C4-2B (cell line): Measurements from ENCODE around the gene LATS2.

ENCODE experiments used
- H3K27ac ChIP-seq: fragments of 450-650 bp; 2 replicates; pipeline ENCODE4 v1.5.1; 2017
- ZFX ChIP-seq: fragments of 450-650 bp; IDR thresholded peaks from 2 replicates; pipeline ENCODE4 v1.6.1; 2017
- TF ChIP-seq, protein P1 (sequence below): fragments of 450-650 bp; conservative IDR thresholded peaks from 2 replicates; pipeline ENCODE4 v1.5.1; 2017; ENCODE audit warnings: mild to moderate bottlenecking

Gene LATS2

DNA sequence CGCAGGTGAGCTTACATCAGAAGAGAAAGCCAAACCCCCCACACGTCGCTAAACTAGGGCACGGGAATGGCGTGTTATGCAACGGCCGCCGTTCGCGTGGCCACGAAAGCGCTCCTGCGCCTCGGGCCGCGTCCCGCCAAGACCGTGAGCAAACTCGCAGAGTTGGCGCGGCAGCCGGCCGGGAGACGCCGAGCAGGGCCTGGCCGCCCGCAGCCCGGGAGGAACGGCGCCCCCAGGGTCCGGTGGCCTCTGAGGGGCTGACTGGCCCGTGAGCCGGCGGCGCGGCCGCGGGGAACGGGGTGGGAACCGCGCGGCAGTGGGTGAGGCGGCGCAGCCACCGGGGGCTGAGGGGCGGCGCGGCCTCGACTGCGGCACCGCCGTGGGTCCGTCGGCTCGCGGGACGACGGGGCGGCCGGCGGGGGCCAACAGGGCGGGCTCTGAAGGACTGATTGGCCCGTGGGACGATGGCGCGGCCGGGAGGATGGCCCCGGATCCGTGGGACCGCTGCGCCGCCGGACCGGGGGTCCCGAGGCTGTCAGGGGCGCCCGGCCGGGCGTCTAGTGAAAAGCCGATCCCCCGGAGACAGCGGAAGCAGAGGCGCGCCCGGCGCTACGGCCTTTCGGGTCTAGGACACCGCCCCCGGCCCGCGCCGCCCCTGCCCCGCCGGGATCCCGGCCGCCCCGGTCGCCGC is 903 bp downstream of the LATS2 start:
- H3K27ac ChIP-seq: peak overlapping the region; percentile 83
- TF ChIP-seq, protein P1, sequence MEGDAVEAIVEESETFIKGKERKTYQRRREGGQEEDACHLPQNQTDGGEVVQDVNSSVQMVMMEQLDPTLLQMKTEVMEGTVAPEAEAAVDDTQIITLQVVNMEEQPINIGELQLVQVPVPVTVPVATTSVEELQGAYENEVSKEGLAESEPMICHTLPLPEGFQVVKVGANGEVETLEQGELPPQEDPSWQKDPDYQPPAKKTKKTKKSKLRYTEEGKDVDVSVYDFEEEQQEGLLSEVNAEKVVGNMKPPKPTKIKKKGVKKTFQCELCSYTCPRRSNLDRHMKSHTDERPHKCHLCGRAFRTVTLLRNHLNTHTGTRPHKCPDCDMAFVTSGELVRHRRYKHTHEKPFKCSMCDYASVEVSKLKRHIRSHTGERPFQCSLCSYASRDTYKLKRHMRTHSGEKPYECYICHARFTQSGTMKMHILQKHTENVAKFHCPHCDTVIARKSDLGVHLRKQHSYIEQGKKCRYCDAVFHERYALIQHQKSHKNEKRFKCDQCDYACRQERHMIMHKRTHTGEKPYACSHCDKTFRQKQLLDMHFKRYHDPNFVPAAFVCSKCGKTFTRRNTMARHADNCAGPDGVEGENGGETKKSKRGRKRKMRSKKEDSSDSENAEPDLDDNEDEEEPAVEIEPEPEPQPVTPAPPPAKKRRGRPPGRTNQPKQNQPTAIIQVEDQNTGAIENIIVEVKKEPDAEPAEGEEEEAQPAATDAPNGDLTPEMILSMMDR: no peak
- 0 out of 2 replicates have a peak, but pooled peaks have one; percentile 78 for TF ChIP-seq ZFX

GRCh38 chr13:21059641-21060337 is 1.6 kb downstream of the LATS2 start:
- H3K27ac ChIP-seq: peak overlapping the region; percentile 83; the same call in 1 of the 2 replicates
- TF ChIP-seq, protein P1: no peak
- TF ChIP-seq ZFX: no peak

GRCh38 chr13:21058361-21058760 is 3.0 kb downstream of the LATS2 start:
- TF ChIP-seq ZFX: no peak
- TF ChIP-seq, protein P1: no peak

DNA sequence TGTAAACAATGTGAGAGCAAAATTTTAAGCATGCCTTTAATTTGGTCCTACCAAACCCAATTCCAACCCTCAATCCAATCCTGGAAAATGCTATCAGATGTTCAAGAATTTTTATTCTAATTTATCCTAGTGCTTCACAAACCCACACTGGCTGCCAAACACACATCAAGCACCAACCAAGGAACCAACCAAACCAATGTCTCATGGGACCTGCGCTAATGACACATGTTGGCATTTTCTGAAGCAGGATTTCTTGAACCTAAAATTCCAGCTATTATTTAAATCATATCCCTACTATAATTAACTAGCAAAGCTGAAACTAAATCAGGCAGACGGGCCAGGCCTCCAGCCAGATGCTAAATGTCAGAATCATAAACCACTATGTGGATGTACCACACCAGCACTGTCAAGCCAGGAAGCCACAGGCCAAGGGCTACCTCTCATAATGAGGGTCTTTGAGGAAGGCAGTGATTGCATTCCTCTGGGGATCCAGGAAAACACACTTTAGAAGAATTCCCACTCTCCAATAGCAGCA is 5.8 kb downstream of the LATS2 start:
- no peak; the same call in 1 of the 2 replicates for TF ChIP-seq ZFX
- TF ChIP-seq, protein P1: no peak
- H3K27ac ChIP-seq: no peak overlapping the region

More at GRCh38 chr13:21058361-21058760, 3.0 kb downstream of the LATS2 start:
- H3K27ac ChIP-seq: no peak overlapping the region

- no peak overlapping the region for H3K27ac ChIP-seq
- TF ChIP-seq ZFX: no peak
- TF ChIP-seq, protein P1: no peak
Measured at GRCh38 chr13:21055016-21055415, 6.4 kb downstream of the LATS2 start.

GRCh38 chr13:21054313-21054712 is 7.1 kb downstream of the LATS2 start:
- no peak for TF ChIP-seq ZFX
- TF ChIP-seq, protein P1: no peak
- H3K27ac ChIP-seq: no peak overlapping the region

DNA sequence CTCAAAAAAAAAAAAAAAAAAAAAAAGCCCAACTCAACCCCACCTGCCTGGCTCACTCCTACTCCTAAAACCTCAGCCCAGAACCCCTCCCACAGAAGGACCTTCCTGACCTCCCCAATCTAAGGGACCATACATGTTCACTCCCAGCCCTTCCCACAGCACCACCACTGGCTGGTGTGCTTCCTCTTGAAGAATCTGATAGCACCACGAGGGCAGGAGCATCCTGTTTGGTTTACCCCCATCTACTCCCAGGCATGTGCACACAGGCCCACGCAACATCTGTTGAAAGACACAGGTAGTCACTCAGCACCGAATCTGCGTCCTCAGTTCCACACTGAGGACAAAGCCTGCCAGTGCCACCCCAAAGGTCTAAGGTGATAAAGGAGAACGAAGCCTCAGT is 8.2 kb downstream of the LATS2 start:
- H3K27ac ChIP-seq: no peak overlapping the region
- no peak for TF ChIP-seq ZFX
- TF ChIP-seq, protein P1: no peak
